ENCODE data around the gene YWHAB. TPM values are rescaled to one million over a fixed set of nuclear protein-coding genes. Genes with fewer than 3 reads are reported as not detected.
A peak's percentile ranks its signal among the peaks of the same experiment; 100 is the strongest.

The YWHAB gene
- total and polyA plus RNA-seq, 2 donors (not counting 1 experiment from before 2014, with no cell fraction given), result 80.3 to 200 TPM

DNA sequence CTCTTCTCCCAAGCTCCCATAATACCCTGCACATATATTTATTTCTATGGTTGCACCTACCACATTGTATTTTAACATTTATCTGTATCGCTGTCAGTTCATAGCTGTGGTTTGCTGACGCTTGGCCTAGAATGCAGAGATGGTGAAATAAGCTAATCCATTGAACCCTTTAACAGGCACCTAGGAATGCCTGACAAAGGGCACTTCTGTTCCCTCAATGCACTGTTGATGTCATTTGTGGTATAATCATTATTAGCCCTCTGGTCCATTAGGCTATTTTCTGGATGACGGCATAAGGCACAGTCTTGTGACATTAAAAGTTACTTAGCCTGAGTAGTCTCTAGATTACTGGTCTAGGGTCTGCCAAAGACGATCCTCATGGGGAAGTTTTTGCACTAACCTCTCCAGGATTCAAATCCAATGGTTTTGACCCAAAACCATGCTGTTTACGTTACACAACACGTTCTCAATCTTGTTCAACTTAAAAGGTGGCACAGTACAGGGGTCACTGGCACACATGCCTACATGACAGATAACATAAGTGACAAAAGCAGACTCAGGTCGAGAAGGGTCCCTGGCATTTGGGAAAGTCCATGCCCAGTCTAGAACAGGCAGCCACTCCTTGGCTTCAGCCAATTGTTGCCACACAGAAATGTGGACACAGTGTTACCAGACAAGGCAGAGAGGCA is 2.1 kb upstream of the YWHAB start:
- ATAC-seq (ENCODE audit: low read depth), result no peak
- no peak for DNase-seq
- Mint-ChIP-seq H3K4me3 (peak overlapping the region; percentile 95), H3K27me3 (peaks cover 6% of the 10 kb centered on the region), H3K4me1 (peaks cover 39% of the 10 kb centered on the region), H3K9me3 (ENCODE audit: insufficient read depth) (no peaks in the 10 kb centered on the region), H3K27ac (peak overlapping the region; percentile 21)
- Histone ChIP-seq H3K79me2 (ENCODE audit: control insufficient read depth, insufficient read depth, low read length) (peaks cover 64% of the 10 kb centered on the region), H3K9ac (ENCODE audit: low read length) (no peak overlapping the region), H4K20me1 (ENCODE audit: control insufficient read depth, insufficient read depth, low read length, poor library complexity, severe bottlenecking) (peaks cover 27% of the 10 kb centered on the region), H3K4me3 (ENCODE audit: control extremely low read depth in 1 of 5, extremely low read depth in 1 of 5, insufficient read depth in 1 of 5, low read depth in 2 of 5, low read length in 4 of 5) (no peak overlapping the region), H3K4me1 (ENCODE audit: control insufficient read depth in 2 of 2, insufficient read depth in 2 of 2, low read length in 2 of 2) (peaks cover 25 to 31% of the 10 kb centered on the region in 2 donors), H3K36me3 (replicated peaks in 1 of 2; ENCODE audit: control extremely low read depth in 1 of 2, control insufficient read depth in 1 of 2, extremely low read depth in 1 of 2, insufficient read depth in 2 of 2, low read length in 1 of 2) (peaks cover 0 to 1% of the 10 kb centered on the region in 2 experiments), H3K9me3 (ENCODE audit: control extremely low read depth in 1 of 3, control insufficient read depth in 2 of 3, insufficient read depth in 1 of 3, low read length in 2 of 3) (no peaks in the 10 kb centered on the region), H2AFZ (ENCODE audit: insufficient read depth, low read depth, low read length, poor library complexity, severe bottlenecking) (no peak overlapping the region), H3K27me3 (replicated peaks in 1 of 4; ENCODE audit: control extremely low read depth in 1 of 4, control insufficient read depth in 3 of 4, insufficient read depth in 4 of 4, low read length in 3 of 4) (no peaks in the 10 kb centered on the region), H3K27ac (ENCODE audit: low read length in 2 of 2) (no peak overlapping the region), H3K4me2 (replicated peaks; ENCODE audit: low read depth, low read length, poor library complexity, severe bottlenecking) (no peak overlapping the region)
- intact Hi-C loops (cut with micrococcal nuclease), result loop anchor here (10.0 kb wide), 1 partner anchor 1231 kb away; the partner anchor contains the start of gene CD40
- ChIA-PET CTCF (no interaction called here), POLR2A (no interaction called here)
- TF ChIP-seq EZH2 (IDR thresholded peaks at IDR 0.05; ENCODE audit: borderline replicate concordance, insufficient read depth, low read depth, low read length, poor library complexity, severe bottlenecking), result no peak
- TF ChIP-seq, protein P1, sequence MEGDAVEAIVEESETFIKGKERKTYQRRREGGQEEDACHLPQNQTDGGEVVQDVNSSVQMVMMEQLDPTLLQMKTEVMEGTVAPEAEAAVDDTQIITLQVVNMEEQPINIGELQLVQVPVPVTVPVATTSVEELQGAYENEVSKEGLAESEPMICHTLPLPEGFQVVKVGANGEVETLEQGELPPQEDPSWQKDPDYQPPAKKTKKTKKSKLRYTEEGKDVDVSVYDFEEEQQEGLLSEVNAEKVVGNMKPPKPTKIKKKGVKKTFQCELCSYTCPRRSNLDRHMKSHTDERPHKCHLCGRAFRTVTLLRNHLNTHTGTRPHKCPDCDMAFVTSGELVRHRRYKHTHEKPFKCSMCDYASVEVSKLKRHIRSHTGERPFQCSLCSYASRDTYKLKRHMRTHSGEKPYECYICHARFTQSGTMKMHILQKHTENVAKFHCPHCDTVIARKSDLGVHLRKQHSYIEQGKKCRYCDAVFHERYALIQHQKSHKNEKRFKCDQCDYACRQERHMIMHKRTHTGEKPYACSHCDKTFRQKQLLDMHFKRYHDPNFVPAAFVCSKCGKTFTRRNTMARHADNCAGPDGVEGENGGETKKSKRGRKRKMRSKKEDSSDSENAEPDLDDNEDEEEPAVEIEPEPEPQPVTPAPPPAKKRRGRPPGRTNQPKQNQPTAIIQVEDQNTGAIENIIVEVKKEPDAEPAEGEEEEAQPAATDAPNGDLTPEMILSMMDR (IDR thresholded peaks at IDR 0.05), result no peak
- 91% methylated on average over 5 of the region's 7 CpGs for WGBS (ENCODE audit: insufficient coverage)

DNA sequence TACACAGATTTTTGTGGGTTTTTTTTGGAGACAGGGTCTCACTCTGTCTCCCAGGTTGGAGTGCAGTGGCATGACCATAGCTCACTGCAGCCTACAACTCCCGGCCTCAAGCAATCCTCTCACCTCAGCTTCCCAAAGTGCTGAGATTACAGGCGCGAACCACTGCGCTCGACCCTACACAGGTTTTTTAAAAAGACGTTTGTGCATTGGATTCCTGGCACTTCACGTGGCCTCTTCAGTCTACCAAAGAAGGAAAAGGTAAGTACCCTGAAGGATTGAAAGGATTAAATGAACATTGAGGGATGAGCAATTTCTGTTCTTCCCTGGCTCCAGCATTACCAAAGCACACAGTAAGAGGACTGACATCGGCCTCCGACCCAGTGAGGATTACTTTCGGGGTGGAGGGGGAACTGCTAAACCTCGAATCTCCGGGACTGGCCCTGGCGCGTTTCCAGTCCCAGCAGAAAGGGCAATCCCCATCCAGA is 556 bp upstream of the YWHAB start:
- H3K4me1 ChIP-seq (ENCODE audit: control insufficient read depth in 2 of 2, insufficient read depth in 2 of 2, low read length in 2 of 2), result peaks cover 40 to 43% of the 10 kb centered on the region in 2 donors
- H3K4me3 ChIP-seq (ENCODE audit: control extremely low read depth in 1 of 5, extremely low read depth in 1 of 5, insufficient read depth in 1 of 5, low read depth in 2 of 5, low read length in 4 of 5), result peak overlapping the region; percentile 53 to 93 (median 73)
- H3K4me2 ChIP-seq (replicated peaks; ENCODE audit: low read depth, low read length, poor library complexity, severe bottlenecking), result peak overlapping the region; percentile 76
- TF ChIP-seq, protein P1 (IDR thresholded peaks at IDR 0.05), result no peak
- no peak for TF ChIP-seq EZH2 (IDR thresholded peaks at IDR 0.05; ENCODE audit: borderline replicate concordance, insufficient read depth, low read depth, low read length, poor library complexity, severe bottlenecking)
- 12% methylated on average over 10 of the region's 14 CpGs for WGBS (ENCODE audit: insufficient coverage)
- peaks cover 43% of the 10 kb centered on the region for H4K20me1 ChIP-seq (ENCODE audit: control insufficient read depth, insufficient read depth, low read length, poor library complexity, severe bottlenecking)
- CTCF ChIA-PET, result interaction anchor here (0.7 to 1.0 kb wide), 4 partner anchors 18 to 94 kb away, joined by 3 read pairs; no protein-coding TSS in a partner anchor
- Mint-ChIP-seq H3K4me1 (peaks cover 55% of the 10 kb centered on the region), H3K9me3 (ENCODE audit: insufficient read depth) (no peaks in the 10 kb centered on the region), H3K27me3 (no peaks in the 10 kb centered on the region), H3K4me3 (peak overlapping the region; percentile 95), H3K27ac (peak overlapping the region; percentile 94)
- H3K36me3 ChIP-seq (replicated peaks in 1 of 2; ENCODE audit: control extremely low read depth in 1 of 2, control insufficient read depth in 1 of 2, extremely low read depth in 1 of 2, insufficient read depth in 2 of 2, low read length in 1 of 2), result peaks cover 0 to 7% of the 10 kb centered on the region in 2 experiments
- peak overlapping the region; percentile 80 for H3K9ac ChIP-seq (ENCODE audit: low read length)
- H2AFZ ChIP-seq (ENCODE audit: insufficient read depth, low read depth, low read length, poor library complexity, severe bottlenecking), result peak overlapping the region; percentile 96
- no peak for DNase-seq
- H3K27ac ChIP-seq (ENCODE audit: low read length in 2 of 2), result peak overlapping the region; percentile 62 to 90
- H3K27me3 ChIP-seq (replicated peaks in 1 of 4; ENCODE audit: control extremely low read depth in 1 of 4, control insufficient read depth in 3 of 4, insufficient read depth in 4 of 4, low read length in 3 of 4), result no peaks in the 10 kb centered on the region
- H3K9me3 ChIP-seq (ENCODE audit: control extremely low read depth in 1 of 3, control insufficient read depth in 2 of 3, insufficient read depth in 1 of 3, low read length in 2 of 3), result no peaks in the 10 kb centered on the region
- no peak for ATAC-seq (ENCODE audit: low read depth)
- intact Hi-C loops (cut with micrococcal nuclease), result loop anchor here (1.0 to 10.0 kb wide), 9 partner anchors 24 to 1428 kb away; partner anchors contain the start of genes CD40, FITM2, SERINC3 and SRSF6
- POLR2A ChIA-PET, result interaction anchor here (1.0 to 1.3 kb wide), 3 partner anchors 12 to 1427 kb away, joined by 3 read pairs; partner anchors contain the start of gene SRSF6
- peaks cover 80% of the 10 kb centered on the region for H3K79me2 ChIP-seq (ENCODE audit: control insufficient read depth, insufficient read depth, low read length)

Measured in B cell (primary cell).